ENCODE data around the gene ZNF425. TPM values are rescaled to one million over a fixed set of nuclear protein-coding genes. Genes with fewer than 3 reads are reported as not detected.

ZNF425 gene
- total and polyA plus RNA-seq, 9 of the 15 experiments (the other 6 are each of a cell fraction or from before 2014, with no cell fraction given) = 0.03 to 0.89 (median 0.54) TPM

- TF ChIP-seq ZSCAN32 (CRISPR knock-in tag; IDR thresholded peaks at IDR 0.05) (peak; percentile 48; the same call in 1 of the 2 replicates), RBM14 (IDR thresholded peaks at IDR 0.05; ENCODE audit: borderline replicate concordance, insufficient read depth, low read depth, low read length) (no peak), CUX1 (CRISPR knock-in tag; IDR thresholded peaks at IDR 0.05) (no peak), ATF7 (IDR thresholded peaks at IDR 0.05) (peak; percentile 84), MTA1 (IDR thresholded peaks at IDR 0.05; ENCODE audit: borderline replicate concordance) (no peak; the same call in 1 of the 2 replicates), ELF2 (CRISPR knock-in tag; IDR thresholded peaks at IDR 0.05) (peak; percentile 94), ZNF280A (IDR thresholded peaks at IDR 0.05; ENCODE audit: low read depth, partially characterized antibody) (no peak), FOXJ2 (tag; IDR thresholded peaks at IDR 0.05) (no peak), POLR2G (IDR thresholded peaks at IDR 0.05; ENCODE audit: low read depth, low read length) (peak; percentile 99), FOXA3 (CRISPR knock-in tag; conservative IDR thresholded peaks at IDR 0.05 in 1 of 2, IDR thresholded peaks at IDR 0.05 in 1 of 2) (peak in 1 of 2 experiments; percentile 73; a peak in 2 of 4 replicates), COPS2 (conservative IDR thresholded peaks at IDR 0.05) (no peak), EHMT2 (IDR thresholded peaks at IDR 0.05) (peak; percentile 64), AFF1 (IDR thresholded peaks at IDR 0.05; ENCODE audit: low read depth in 1 of 2, partially characterized antibody in 2 of 2) (peak; percentile 48 to 82), GATAD2A (IDR thresholded peaks at IDR 0.05) (peak; percentile 90), SRF (CRISPR knock-in tag; IDR thresholded peaks at IDR 0.05) (no peak), ZNF644 (tag; IDR thresholded peaks at IDR 0.05; ENCODE audit: low read depth) (no peak), CBFA2T3 (IDR thresholded peaks at IDR 0.05) (peak; percentile 18; the same call in 1 of the 2 replicates)
These were observed at the start of gene ZNF425 (continued) for GRCh38 chr7:149125863-149126661.

Data from K562 (cell line).